Tibial nerve (tissue), 4 donors: ENCODE measurements around the gene OPCML.

Experiments used
- CTCF ChIP-seq, 5 experiments: fragments of 200-600 bp in 3 of 5; fragments of 450-650 bp in 2 of 5; sonication (generic) in 3 of 5; IDR thresholded peaks; one replicate each; pipeline ENCODE4 v1.5.1; 2016 to 2019; ENCODE audit warnings: antibody characterized with exemption in 5 of 5, mild to moderate bottlenecking in 3 of 5, moderate library complexity in 2 of 5
- EP300 ChIP-seq, 2 donors: sonication (generic); formaldehyde crosslinking; IDR thresholded peaks; one replicate each; pipeline ENCODE4 v1.6.1; 2017; ENCODE audit warnings: antibody characterized with exemption in 2 of 2, mild to moderate bottlenecking in 1 of 2

GRCh38 chr11:132862933-132863332 is 669.4 kb downstream of the OPCML start:
- no peak for TF ChIP-seq CTCF (IDR thresholded peaks at IDR 0.05)
- TF ChIP-seq EP300 (IDR thresholded peaks at IDR 0.05), result no peak
